GM18951 (cell line): ENCODE measurements around the gene PGAM5.
A peak's percentile ranks its signal among the peaks of the same experiment; 100 is the strongest.

Experiments used
- POLR2A ChIP-seq: IDR thresholded peaks from 4 replicates; pipeline ENCODE4 v1.6.1; 2011; ENCODE audit warnings: mild to moderate bottlenecking; ENCODE audit not compliant: insufficient read length, insufficient read depth; ENCODE audit errors: extremely low read depth
- in situ Hi-C: fragments of 300-500 bp; cut with MboI; formaldehyde crosslinking; loops from one replicate; pipeline ENCODE4 v1.12.0; 2022; ENCODE audit warnings: low sequenced_read_pairs, mixed read lengths, inconsistent platforms; ENCODE audit not compliant: unreplicated experiment

The PGAM5 gene

GRCh38 chr12:132710405-132711079 is at the start of gene PGAM5:
TSS of gene PGAM5 (plus strand) at chr12:132710842. CDS start at chr12:132710877, 35 bp downstream.
- in situ Hi-C loops, result no loop called here
- peak; percentile 95 for TF ChIP-seq POLR2A

- no peak for TF ChIP-seq POLR2A
- in situ Hi-C loops, result no loop called here
These were observed 49.6 kb upstream of the PGAM5 start for GRCh38 chr12:132660996-132661395.

GRCh38 chr12:132661972-132662371 is 48.7 kb upstream of the PGAM5 start:
- in situ Hi-C loops, result no loop called here
- no peak for TF ChIP-seq POLR2A

- no peak for TF ChIP-seq POLR2A
- in situ Hi-C loops, result no loop called here
These were observed 47.5 kb upstream of the PGAM5 start for GRCh38 chr12:132662901-132663755.

- TF ChIP-seq POLR2A, result no peak
- in situ Hi-C loops, result no loop called here
These were observed 46.2 kb upstream of the PGAM5 start for GRCh38 chr12:132664206-132665148.

GRCh38 chr12:132665149-132665491 is 45.5 kb upstream of the PGAM5 start:
- in situ Hi-C loops, result no loop called here
- TF ChIP-seq POLR2A, result no peak

GRCh38 chr12:132665794-132666193 is 44.8 kb upstream of the PGAM5 start:
- no peak for TF ChIP-seq POLR2A
- in situ Hi-C loops, result no loop called here

GRCh38 chr12:132668191-132669088 is 42.2 kb upstream of the PGAM5 start:
- in situ Hi-C loops, result no loop called here
- no peak for TF ChIP-seq POLR2A

- in situ Hi-C loops, result no loop called here
- no peak for TF ChIP-seq POLR2A
These were observed 41.3 kb upstream of the PGAM5 start for GRCh38 chr12:132669166-132669879.

GRCh38 chr12:132672116-132672515 is 38.5 kb upstream of the PGAM5 start:
- in situ Hi-C loops, result no loop called here
- TF ChIP-seq POLR2A, result no peak

GRCh38 chr12:132672678-132673077 is 38.0 kb upstream of the PGAM5 start:
- TF ChIP-seq POLR2A, result no peak
- in situ Hi-C loops, result no loop called here
